NCI-H526 treated with DMSO at 0.1 percent for 48 hours (cell line): ENCODE measurements around the gene RPS6KA5.
"Not testable (repeated sequence)": the region's sequence is repeated elsewhere in the genome, so short reads cannot be mapped to it uniquely, and the experiment has no call there.

Experiments
- DNase-seq: peaks from one replicate; lab custom pipeline; 2025; lab: John Stamatoyannopoulos, UW

The RPS6KA5 gene

DNA sequence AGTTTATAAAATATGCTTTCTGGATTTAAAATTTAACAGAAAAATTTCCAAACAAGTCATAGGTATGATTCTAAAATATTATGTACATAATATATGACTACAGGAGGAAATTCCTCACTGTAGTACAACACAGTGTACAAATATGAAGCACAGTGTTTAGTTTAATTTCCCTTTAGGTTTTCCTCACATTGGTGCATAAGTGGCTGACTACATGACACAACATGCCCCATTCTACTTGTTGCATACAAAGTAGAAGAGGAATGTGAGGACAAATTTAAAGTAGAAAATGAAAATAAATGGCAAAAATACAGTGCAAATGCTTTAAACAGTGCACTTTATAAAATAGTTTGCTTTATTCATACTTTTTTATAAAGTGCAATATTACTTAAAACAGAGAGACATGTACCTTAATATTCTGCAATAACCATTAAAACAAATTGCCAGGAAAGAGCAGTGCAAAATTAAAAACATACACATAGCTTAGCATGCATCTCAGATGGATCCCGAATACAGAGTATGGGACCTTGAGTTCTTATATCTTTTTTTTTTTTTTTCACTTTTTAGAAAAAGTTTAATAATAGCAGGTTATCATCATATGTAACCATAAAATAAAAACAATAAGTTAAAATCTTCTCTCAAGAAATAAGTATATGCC lies 189.4 kb downstream of the RPS6KA5 start:
- DNase-seq: no peak

DNA sequence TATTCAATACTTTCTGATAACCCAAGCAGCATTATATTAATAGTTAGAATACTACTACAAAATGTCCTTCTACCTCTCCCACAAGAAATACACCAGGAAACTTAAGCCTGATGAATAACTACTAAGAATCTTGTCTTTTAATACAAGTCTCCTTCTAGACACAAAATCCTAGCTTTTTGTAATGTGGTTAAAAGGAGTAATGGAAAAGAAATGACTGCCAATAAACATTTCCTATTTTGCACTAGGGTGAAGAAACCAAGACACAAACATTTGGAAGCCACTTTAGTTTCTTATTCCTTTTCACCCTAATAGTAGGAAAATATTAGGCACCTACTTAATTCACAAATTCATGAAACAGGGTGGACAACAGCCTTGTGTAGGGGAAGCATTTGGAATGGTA lies 192.9 kb downstream of the RPS6KA5 start:
- no peak for DNase-seq

DNA sequence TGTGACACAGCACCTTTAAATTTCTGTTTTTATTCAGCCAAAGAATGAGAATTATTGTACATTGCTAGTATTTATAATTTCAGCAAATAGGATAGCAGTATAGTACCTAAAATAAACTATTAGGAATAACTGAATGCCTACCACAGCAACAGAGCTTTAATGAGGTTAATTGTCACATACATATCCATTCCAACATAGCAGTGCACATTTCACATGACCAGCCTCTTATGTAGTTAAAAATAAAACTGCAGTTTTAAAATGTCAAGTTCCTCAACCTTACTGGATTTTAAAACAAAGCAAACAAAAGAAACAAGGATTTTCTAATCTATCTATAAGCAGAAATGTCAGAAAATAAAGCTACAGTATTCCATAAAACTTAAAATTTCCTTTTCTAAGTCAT lies 193.6 kb downstream of the RPS6KA5 start:
- DNase-seq: no peak

DNA sequence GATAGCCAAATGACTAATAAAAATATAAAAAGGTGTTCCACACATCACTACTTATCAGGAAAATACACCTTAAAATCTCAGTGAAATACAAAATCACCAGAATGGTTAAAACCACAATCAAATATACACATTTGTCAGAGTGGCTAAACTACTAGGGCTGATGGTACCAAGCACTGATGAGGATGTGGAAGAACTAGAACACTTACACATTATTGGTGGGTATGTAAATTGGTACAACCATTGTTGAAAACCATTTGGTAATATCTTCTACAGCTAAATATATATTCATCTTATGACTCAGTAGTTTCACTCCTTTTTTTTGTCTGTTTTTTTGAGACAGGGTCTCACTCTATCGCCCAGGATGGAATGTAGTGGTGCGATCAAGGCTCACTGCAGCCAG lies 195.7 kb downstream of the RPS6KA5 start:
- no peak for DNase-seq

DNA sequence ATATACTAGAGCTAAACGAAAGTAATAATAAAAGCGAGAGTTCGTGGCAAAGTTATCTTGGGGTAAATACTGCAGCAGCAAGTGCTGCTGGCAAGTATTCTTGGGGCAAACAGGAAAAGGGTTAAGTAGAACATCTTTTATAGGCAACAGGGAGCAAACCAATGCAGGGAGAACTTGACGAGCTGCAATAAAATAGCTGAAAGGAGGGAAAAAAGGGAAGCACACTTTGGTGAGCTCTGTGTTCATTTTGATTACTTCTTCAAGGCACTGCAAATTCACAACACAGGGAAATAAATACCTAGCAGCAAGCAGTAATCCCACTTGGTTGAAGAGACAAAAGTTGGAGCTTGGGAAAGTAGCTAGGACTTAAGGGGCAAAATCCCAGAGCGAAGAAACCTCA lies 201.9 kb downstream of the RPS6KA5 start:
- no peak for DNase-seq

DNA sequence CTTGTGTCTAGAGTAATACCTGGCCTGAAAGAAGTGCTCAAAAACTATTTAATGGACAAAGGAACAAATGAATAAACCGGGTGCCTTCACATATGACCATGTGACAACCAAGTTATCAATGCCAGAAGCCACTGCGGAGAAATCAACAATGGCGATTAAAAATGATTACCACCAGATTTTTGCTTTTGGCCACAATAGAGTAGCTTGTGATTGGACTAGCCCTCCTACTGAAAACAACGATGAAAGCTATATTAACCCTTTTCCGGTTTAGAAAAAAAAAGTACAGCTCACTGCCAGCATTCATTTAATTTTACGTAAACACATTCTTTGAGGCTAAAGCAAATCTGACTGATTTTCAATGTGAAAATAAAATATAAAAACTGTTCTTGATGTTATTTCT lies 202.6 kb downstream of the RPS6KA5 start:
- no peak for DNase-seq

DNA sequence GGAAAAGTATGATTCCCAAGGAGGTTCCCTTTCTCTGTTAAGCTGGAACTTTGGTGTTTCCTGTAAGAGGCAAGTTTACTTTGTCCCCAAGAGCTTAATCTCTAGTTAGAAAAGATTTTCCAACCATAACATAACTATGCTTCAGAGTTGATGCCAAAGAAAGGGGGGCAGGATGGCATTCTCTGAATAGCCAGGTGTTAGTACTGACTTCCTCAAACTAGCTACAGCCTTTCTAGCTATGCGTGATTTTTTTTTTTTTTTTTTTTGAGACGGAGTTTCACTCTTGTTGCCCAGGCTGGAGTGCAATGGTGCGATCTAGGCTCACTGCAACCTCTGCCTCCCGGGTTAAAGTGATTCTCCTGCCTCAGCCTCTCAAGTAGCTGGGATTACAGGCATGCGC lies 204.3 kb downstream of the RPS6KA5 start:
- DNase-seq: not testable (repeated sequence)

DNA sequence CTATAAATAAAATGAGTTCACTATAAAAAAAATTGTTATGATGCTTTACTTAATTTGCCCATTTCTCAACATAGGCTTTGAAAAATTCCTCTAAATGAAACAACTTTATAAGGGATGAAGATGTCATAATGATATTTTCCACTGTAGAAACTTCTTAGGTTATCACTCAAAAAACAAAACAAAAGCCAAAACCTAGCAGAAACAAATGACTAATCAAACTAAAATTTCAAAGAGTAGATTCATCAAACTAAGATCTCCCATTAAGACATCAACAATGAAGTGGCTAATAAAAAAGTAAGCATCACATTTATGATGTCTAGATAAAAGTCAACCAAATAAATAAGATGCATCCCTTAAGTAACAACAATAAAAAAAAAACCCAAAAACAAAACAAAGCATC lies 207.3 kb downstream of the RPS6KA5 start:
- no peak for DNase-seq

DNA sequence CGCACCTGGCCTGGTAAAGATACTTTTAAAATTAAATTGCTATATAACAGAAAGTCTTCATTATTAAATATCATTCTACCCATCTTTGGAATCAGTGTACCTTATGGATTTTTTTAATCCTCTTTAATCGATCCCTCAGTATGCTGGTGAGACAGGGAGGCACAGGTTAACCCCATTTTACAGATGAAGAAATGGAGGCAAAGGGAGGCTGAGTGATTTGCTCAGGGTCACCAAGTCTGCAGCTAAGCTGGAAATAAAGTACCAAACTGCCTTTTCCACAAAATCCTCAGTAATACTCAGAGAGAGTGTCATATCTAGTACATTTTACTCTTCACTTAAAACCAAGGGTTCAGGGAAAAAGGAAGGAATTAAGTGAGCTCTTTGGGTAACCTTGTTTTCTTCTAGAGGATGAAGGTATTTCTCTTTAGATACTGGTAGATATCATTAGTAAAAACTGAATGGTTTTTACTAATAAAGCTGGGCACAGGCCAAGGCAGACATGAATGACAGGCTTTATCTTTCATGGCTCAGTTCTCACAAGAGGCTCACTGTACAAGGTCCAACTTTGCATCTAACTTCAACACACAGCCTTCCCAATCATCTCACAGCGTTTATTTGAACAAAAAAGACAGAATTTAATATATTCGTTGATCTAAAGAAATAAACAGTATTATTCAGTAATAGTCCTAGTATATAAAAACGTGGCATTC lies 209.0 kb downstream of the RPS6KA5 start:
- DNase-seq: no peak

DNA sequence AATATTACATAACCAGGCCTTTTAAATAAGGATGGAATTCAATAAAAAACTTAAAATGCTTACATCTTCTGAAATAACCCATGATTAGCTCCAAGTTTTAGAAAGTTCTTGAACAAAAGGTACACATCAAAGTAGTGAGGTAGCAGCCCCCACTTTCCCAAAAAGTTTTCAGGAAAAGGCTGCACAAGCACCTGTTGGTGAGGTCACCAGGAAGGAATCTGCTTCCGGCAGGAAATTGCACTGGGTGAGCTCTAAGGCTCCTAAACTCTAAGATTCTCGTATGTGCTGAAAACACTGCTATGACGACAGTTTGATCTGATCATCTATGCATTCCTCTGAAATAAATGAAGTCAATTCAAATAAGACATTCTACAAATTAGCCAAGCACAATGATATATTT lies 210.0 kb downstream of the RPS6KA5 start:
- no peak for DNase-seq

DNA sequence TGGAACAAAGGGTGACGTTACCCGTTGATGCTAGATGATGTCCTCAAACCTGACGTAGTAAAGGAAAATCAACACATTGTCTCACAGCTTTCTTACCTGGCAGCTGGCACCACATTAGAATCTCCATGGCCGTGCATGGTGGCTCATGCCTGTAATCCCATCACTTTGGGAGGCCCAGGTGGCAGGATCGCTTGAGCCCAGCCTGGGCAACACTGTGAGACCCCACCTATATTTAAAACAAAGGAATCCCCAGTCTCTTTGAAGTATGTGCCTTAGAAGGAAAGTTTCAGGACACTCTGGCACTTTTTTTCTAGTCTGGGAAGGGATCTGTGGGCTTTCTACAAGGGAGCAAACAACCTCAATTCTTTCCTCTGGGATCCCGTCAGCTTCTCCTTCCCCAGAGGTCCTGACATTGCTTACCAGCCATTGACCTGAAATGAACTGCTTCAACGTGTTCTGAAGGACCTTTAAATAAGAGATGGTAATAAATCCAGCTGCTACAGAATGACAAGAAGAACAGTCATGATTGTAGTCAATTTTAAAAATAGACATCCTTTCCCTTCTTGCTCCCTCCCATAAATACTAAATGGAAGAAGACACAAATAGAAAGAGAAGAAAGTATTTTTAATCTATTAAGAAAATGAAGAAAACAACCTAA lies 210.5 kb downstream of the RPS6KA5 start:
- no peak for DNase-seq

DNA sequence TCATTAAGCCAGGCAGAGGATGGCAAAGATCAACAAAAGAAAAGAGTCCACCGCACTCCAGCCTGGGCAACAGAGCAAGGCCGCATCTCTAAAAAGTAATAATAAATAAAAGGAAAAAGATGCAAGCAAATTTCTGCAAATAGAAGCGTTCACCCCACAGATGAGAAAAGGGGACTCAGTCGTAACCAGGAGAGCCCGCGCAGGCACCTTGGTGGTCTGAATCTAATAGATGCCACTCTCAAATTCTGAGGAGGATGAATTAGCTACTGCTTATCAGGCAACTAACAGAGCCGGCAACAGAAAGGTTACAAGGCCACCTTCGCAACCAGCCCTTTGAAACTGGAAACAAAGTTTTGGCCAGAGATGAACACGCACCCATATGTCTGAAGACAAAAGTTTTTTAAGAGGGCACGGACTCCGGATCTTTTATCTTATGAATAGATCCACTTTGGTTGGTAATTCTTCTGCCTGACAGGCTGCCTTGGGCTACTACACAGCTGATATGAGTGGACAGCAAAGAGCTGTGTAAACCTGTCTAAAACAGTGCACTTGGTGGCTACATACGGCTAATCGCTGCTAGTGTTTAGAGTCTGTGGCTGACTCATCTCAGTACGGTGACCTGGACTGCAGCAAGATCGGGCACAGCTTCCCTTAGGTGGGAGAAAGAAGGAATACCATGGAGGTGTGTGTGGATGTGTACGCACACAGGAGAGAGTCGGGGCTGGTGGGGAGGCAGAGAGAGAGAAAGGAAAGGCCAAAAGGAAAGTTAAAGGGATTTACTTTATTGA lies 211.3 kb downstream of the RPS6KA5 start:
- no peak for DNase-seq

DNA sequence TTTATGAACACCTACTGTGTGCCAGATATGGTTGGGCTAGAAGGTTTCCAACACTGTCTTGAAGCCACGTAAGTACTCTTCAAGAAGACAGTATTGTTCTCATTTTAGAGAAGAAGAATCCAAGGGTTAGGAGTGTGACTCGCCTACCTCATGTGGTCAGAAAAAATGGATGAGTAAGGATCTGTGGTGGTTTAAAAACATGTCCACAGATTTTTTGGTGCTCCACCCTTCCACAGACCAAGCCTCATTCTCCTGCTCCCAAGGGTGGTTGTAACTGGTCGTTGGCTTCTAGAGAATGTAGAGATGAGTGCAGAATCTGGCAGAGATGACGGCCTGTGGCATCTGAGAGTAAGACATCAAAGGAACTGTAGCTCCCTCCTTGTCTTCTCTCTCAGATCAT lies 213.9 kb downstream of the RPS6KA5 start:
- no peak for DNase-seq

DNA sequence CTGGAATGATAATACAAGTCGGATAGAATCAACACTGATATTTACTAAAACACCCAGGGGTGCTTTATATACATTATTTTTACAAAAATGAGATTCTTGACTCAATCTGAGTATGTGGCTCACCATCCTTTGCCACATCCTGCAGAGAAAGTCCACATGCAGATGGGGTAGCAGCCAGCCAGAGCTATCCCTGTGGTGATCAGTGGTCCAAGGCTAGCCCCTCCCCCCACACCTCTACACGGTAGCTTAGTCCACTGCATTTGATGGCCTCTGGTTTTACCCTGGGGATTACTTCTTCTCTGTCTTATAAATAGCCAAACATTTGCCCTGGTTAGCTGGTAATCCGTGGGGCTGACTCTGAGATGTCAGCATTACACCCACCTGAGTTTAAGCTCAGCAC lies 216.1 kb downstream of the RPS6KA5 start:
- DNase-seq: no peak

DNA sequence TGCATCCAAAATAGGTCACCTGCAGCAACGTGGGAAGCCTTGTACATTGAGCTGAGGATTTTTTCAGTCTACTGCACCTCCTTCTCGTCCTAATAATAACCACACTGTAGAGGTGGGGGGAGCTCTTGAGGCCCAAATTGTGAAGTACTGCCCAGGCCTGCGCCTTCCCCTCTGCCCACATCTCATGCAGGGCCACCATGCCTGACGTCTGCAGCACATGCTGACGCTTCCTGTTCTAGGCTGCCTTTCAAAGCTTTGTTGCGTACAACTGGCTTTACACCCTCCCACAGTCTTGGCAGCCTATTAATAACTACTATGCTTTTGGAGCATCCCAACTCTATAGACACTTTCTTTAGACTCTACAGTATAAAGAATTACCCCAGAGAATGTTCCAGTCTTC lies 217.7 kb downstream of the RPS6KA5 start:
- DNase-seq: no peak

DNA sequence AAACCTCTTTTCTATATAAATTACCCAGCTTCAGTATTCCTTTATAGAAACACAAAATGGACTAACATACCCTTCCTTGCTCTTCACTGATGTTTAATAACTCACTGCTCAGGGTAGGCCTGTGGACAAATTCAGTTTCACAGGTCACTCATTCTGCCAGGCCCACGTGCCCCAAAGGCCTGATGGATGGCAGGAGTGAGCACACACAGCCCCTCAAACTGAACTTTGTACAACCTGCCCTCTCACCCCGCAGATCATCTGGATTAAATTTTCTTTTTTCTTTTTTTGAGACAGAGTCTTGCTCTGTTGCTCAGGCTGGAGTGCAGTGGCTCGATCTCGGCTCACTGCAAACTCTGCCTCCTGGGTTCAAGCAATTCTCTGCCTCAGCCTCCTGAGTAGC lies 219.8 kb downstream of the RPS6KA5 start:
- not testable (repeated sequence) for DNase-seq

DNA sequence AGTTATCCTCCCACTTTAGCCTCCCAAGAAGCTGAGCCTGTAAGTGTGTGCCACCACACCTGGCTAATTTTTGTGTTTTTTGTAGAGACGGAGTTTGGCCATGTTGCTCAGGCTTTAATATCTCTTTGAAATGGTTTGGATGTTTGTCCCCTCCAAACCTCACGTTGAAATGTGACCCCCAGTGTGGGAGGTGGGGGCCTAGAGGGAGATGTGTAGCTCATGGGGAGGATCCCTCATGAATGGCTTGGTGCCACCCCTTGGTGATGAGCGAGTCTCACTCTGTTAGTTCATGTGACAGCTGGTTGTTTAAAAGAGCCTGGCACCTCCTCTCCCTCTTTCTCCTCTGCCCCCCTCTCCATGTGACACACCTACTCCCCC lies 220.6 kb downstream of the RPS6KA5 start:
- no peak for DNase-seq

DNA sequence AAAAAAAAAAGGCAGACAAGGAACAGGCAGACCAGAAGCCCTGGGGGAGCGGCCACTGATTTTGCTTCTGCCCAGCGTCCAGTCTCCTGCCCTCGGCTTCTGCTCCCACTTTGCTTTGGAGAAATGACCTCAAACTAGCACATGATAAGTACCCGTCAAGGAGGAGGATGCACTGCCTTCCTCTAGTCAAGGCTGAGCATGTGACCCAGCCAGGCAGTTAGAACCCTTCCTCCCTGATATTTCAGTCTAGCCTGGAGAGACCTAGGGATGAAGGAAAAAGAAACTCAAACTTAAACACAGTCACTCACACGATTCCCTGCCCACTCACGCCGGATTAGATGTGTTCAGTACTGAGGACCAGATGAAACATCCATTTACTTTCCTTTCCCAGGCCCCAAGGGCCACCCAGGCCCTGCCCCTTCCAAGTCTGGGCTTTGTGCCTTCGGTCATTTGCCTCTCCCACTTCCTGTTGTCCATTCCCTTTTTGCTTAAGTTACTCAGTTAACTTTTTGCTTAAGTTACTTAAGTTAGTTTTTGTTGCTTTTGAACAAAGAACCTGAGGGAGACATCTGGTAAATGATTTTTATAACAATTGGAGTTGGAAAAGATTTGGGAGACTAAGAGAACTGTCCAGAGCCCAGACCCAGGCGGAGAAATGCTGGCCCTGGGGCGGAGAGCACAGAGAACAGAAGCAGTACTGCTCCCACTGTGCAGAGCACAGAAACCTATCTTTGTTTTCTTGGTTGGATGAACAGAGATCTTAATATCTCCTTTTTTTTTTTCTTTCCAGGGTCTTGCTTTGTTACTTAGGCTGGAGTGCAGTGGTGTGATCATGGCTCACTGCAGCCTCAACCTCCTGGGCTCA lies 221.2 kb downstream of the RPS6KA5 start:
- DNase-seq: no peak

DNA sequence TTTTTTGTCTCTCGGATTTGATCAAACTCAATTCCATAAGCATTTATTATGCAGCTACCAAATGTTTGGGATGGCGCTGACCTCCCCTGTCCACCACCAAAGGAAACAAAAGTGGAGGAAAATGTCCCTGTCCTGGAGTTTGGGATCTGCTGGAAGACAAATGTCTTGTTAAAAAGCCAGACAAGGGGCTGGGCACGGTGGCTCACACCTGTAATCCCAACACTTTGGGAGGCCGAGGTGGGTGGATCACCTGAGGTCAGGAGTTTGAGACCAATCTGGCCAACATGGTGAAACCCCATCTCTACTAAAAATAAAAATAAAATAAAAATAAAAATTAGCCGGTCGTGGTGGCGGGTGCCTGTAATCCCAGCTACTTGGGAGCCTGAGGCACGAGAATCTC lies 221.9 kb downstream of the RPS6KA5 start:
- DNase-seq: not testable (repeated sequence)

DNA sequence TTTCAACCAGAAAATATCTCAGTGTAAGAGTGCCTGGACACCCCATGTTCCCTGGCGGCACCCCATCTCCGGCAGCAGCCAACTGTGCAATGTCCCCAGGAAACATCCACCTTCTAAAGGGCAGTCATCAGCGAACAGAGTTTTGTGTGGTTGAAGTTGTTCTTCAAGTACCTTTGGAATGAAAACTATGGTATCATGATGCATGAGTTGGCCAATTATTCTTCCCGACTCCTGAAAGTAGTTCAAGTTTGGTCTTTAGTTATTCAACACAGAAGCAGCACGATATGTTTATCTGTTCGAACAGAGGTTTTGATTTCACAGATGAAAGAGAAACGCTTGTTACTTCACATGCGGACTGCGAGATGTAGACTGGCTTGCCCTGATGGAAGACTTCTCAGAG lies 223.1 kb downstream of the RPS6KA5 start:
- DNase-seq: no peak

DNA sequence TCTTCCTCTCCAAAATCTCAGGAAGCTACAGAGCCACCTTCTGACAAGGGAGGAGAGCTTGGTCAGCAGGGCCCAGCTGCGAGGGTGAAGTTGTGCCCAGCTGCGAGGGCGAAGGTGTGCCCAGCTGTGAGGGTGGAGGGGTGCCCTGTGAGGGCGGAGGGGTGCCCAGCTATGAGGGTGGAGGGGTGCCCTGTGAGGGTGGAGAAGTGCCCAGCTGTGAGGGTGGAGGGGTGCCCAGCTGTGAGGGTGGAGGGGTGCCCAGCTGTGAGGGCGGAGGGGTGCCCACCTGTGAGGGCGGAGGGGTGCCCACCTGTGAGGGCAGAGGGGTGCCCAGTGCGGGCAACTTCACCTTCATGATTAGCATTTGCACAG lies 223.8 kb downstream of the RPS6KA5 start:
- DNase-seq: no peak

DNA sequence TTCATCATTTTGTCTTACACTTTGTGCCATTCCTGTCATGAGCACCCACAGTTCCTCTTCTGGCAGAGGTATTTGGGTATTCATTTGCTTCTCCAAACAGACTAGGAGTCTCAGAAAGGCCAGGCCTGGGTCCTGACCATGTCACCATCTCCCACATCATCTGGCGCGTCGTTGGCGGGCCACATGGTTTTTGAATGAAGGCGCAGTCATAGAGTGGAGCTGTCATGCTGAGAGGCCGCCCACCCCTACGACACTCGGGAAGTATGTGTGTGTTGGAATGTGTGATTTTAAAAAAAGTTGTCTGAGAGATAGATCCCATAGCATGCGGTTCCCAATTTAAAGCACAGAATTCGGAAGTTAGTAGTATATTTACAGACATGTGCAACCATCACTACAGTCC lies 228.6 kb downstream of the RPS6KA5 start:
- no peak for DNase-seq
